Heart left ventricle (tissue), 16 donors: Measurements from ENCODE around the gene MVB12B. TPM values are rescaled to one million over a fixed set of nuclear protein-coding genes. Genes with fewer than 3 reads are reported as not detected.

Source experiments
- ATAC-seq, 4 donors: fragments of 200-7000 bp; cut with Tn5 transposase; one replicate each; pipeline ENCODE4 v1.9.1; 2020 to 2022; ENCODE audit warnings: moderate library complexity in 4 of 4, mild to moderate bottlenecking in 3 of 4, moderate number of reproducible peaks in 1 of 4
- DNase-seq, 5 donors: peaks; one replicate each; pipeline ENCODE4 v3.0.0-alpha.2; 2020
- H3K27ac ChIP-seq, 12 donors: fragments of 200-600 bp; sonication (generic) in 4 of 12; one replicate each; pipeline versions ENCODE4 v1.5.0 to v1.8.0; 2016 to 2022; ENCODE audit warnings: mild to moderate bottlenecking in 2 of 12
- H3K27me3 ChIP-seq, 9 donors: fragments of 200-600 bp; sonication (generic) in 2 of 9; one replicate each; pipeline versions ENCODE4 v1.5.1 to v1.8.0; 2016 to 2022; ENCODE audit warnings: mild to moderate bottlenecking in 3 of 9
- H3K36me3 ChIP-seq, 9 donors: fragments of 200-600 bp; sonication (generic) in 2 of 9; one replicate each; pipeline versions ENCODE4 v1.5.0 to v1.8.0; 2018 to 2022; ENCODE audit warnings: mild to moderate bottlenecking in 2 of 9
- H3K4me1 ChIP-seq, 12 donors: fragments of 200-600 bp; sonication (generic) in 4 of 12; one replicate each; pipeline versions ENCODE4 v1.5.0 to v1.8.0; 2016 to 2022; ENCODE audit warnings: mild to moderate bottlenecking in 3 of 12
- H3K4me3 ChIP-seq, 12 donors: fragments of 200-600 bp; sonication (generic) in 4 of 12; one replicate each; pipeline versions ENCODE4 v1.5.0 to v1.8.0; 2017 to 2022; ENCODE audit warnings: mild to moderate bottlenecking in 9 of 12, moderate library complexity in 4 of 12
- H3K9me3 ChIP-seq, 12 donors: fragments of 200-600 bp; sonication (generic) in 4 of 12; one replicate each; pipeline versions ENCODE4 v1.5.0 to v1.8.0; 2016 to 2022; ENCODE audit warnings: mild to moderate bottlenecking in 1 of 12
- CTCF ChIP-seq, 12 donors: fragments of 200-600 bp; sonication (generic) in 4 of 12; IDR thresholded peaks; one replicate each; pipeline versions ENCODE4 v1.5.0 to v1.8.0; 2018 to 2022; ENCODE audit warnings: antibody characterized with exemption in 12 of 12, mild to moderate bottlenecking in 5 of 12
- POLR2A ChIP-seq, 2 donors: fragments of 450-650 bp; IDR thresholded peaks; one replicate each; pipeline ENCODE4 v1.6.1; 2017; ENCODE audit warnings: antibody characterized with exemption in 2 of 2, mild to moderate bottlenecking in 2 of 2, moderate library complexity in 2 of 2
- WGBS, 4 donors: extraction: QIAGEN DNeasy Blood & Tissue Kit in 2 of 4; methylation state at CpG; one replicate each; pipeline versions ENCODE4 v1.1.5 to v1.1.7; 2013 to 2018; 5-methylcytosine and 5-hydroxymethylcytosine counted together
- intact Hi-C, 10 donors: fragments of 100-400 bp; cut with DNase I; formaldehyde crosslinking; loops; one replicate each; pipeline versions ENCODE4 v1.11.1 to v1.14.2; 2022
- polyA plus RNA-seq, 2 donors: library from polyadenylated mRNA; stranded (reverse); fragments of 200-250 nt; gene quantifications; one replicate each; pipeline ENCODE4 v1.2.3, GENCODE V29; 2013
- total RNA-seq, 9 donors: library from RNA; depleted of rRNA in 2 of 9; stranded (reverse); fragments of >200 nt in 2 of 9; fragmentation: NEBNext Ultra II Directional in 3 of 9; extraction: Animal tissue kit (Norgen Biotek cat#: 25700) in 3 of 9; gene quantifications; one replicate each; pipeline versions ENCODE4 v1.1.0 to v1.2.4, GENCODE V29; 2016 to 2023
- donor health status: ischemic (EF 13 %, LVEDD 7.1; RV severe dilation, severe dysfunction).
- donor health status: healthy with polysubstance abuse.
- donor health status: DM: no; HTN: yes; CAD: no.
- donor health status: DM: no; HTN: no; CAD: no.
- donor health status: ischemic (EF 25% LVEDD 6.9; RV normal size, moderate dysfunction).
- donor health status: ischemic (EF 25% LVEDD 5.7; RV mildly dilated, moderate dysfunction).
- donor health status: healthy.
- donor health status: DM: yes; HTN: yes; CAD: no.
- donor health status: ischemic (EF 35%, LVEDD 5.7; RV mildly dilated, moderate dysfunction).
- donor health status: nonischemic (EF 11% LVEDD 7.7; RV severe dilation, severe dysfunction).
- donor health status: DM: yes; HTN: yes; CAD: no.
- donor health status: PGD.
- donor health status: ischemic (EF 29% LVEDD 5.4; RV normal size, mild dysfunction).
- donor health status: nonischemic (EF 23%, LVEDD 6.1; RV moderate dilation, normal function).

Gene MVB12B
- total and polyA plus RNA-seq, 11 donors: 4.9 to 16.2 (median 11.0) TPM

- H3K4me3 ChIP-seq: no peak overlapping the region
- intact Hi-C loops: no loop called here
Measured at GRCh38 chr9:126435626-126436025, 109.0 kb downstream of the MVB12B start.

GRCh38 chr9:126436545-126437267 lies 110.1 kb downstream of the MVB12B start:
- H3K36me3 ChIP-seq: peaks cover 0 to 14% (median 0%) of the 10 kb centered on the region in 9 donors
- intact Hi-C loops: no loop called here
- no peak overlapping the region for H3K4me3 ChIP-seq
- TF ChIP-seq CTCF (IDR thresholded peaks at IDR 0.05) (no peak), POLR2A (IDR thresholded peaks at IDR 0.05) (no peak)
- no peak for DNase-seq
- WGBS, 4 donors: 83 to 89% (median 86%) methylated on average over 6 of the region's 6 CpGs
- no peak for ATAC-seq
- no peak overlapping the region for H3K27ac ChIP-seq
- H3K9me3 ChIP-seq: no peaks in the 10 kb centered on the region
- no peaks in the 10 kb centered on the region for H3K27me3 ChIP-seq
- no peaks in the 10 kb centered on the region for H3K4me1 ChIP-seq

More at GRCh38 chr9:126435626-126436025, 109.0 kb downstream of the MVB12B start:
- ATAC-seq (no peak), DNase-seq (no peak)
- Histone ChIP-seq H3K9me3 (no peaks in the 10 kb centered on the region), H3K4me1 (no peaks in the 10 kb centered on the region), H3K36me3 (peaks cover 0 to 14% (median 0%) of the 10 kb centered on the region in 9 donors), H3K27ac (no peak overlapping the region), H3K27me3 (no peaks in the 10 kb centered on the region)
- 89 to 95% (median 90%) methylated on average over 8 of the region's 8 CpGs for WGBS, 4 donors
- no peak for TF ChIP-seq POLR2A (IDR thresholded peaks at IDR 0.05)
- TF ChIP-seq CTCF (IDR thresholded peaks at IDR 0.05): no peak

GRCh38 chr9:126437268-126437666 lies 110.6 kb downstream of the MVB12B start:
- intact Hi-C loops: no loop called here
- DNase-seq (no peak), ATAC-seq (no peak)

GRCh38 chr9:126437701-126438100 lies 111.1 kb downstream of the MVB12B start:
- ATAC-seq (no peak), DNase-seq (no peak)
- 96 to 98% (median 97%) methylated on average over 2 of the region's 2 CpGs for WGBS, 4 donors
- Histone ChIP-seq H3K36me3 (peaks cover 0 to 14% (median 0%) of the 10 kb centered on the region in 9 donors), H3K4me1 (no peaks in the 10 kb centered on the region), H3K27me3 (no peaks in the 10 kb centered on the region), H3K9me3 (no peaks in the 10 kb centered on the region), H3K4me3 (no peak overlapping the region), H3K27ac (no peak overlapping the region)
- no peak for TF ChIP-seq POLR2A (IDR thresholded peaks at IDR 0.05)
- TF ChIP-seq CTCF (IDR thresholded peaks at IDR 0.05): no peak
- intact Hi-C loops: no loop called here

More at GRCh38 chr9:126437268-126437666, 110.6 kb downstream of the MVB12B start:
- peaks cover 0 to 14% (median 0%) of the 10 kb centered on the region in 9 donors for H3K36me3 ChIP-seq
- TF ChIP-seq POLR2A (IDR thresholded peaks at IDR 0.05): no peak
- no peak for TF ChIP-seq CTCF (IDR thresholded peaks at IDR 0.05)
- no peaks in the 10 kb centered on the region for H3K9me3 ChIP-seq
- no peaks in the 10 kb centered on the region for H3K27me3 ChIP-seq
- H3K27ac ChIP-seq: no peak overlapping the region
- no peak overlapping the region for H3K4me3 ChIP-seq
- H3K4me1 ChIP-seq: no peaks in the 10 kb centered on the region
- 94 to 96% (median 95%) methylated on average over 6 of the region's 6 CpGs for WGBS, 4 donors
